ENCODE results near the gene NAV3.

NAV3 gene

GRCh38 chr12:77996670-77997069 is 166.0 kb downstream of the NAV3 start:
- DNase-seq: no peak

GRCh38 chr12:77998236-77998786 is 167.6 kb downstream of the NAV3 start:
- DNase-seq: no peak

- no peak for DNase-seq
Observed at GRCh38 chr12:77999074-77999715, 168.5 kb downstream of the NAV3 start.

GRCh38 chr12:78002878-78003277 is 172.2 kb downstream of the NAV3 start:
- no peak for DNase-seq

- no peak for DNase-seq
Observed at GRCh38 chr12:78004249-78005093, 173.8 kb downstream of the NAV3 start.

- no peak for DNase-seq
Observed at GRCh38 chr12:78005094-78005492, 174.4 kb downstream of the NAV3 start.

- no peak for DNase-seq
Observed at GRCh38 chr12:78007173-78007572, 176.5 kb downstream of the NAV3 start.

GRCh38 chr12:78009031-78009430 is 178.3 kb downstream of the NAV3 start:
- DNase-seq: no peak

- no peak for DNase-seq
Observed at GRCh38 chr12:78018171-78018910, 187.6 kb downstream of the NAV3 start.

- DNase-seq: no peak
Observed at GRCh38 chr12:78018939-78019338, 188.2 kb downstream of the NAV3 start.

- DNase-seq: no peak
Observed at GRCh38 chr12:78028426-78028825, 197.7 kb downstream of the NAV3 start.

GRCh38 chr12:78034025-78034424 is 203.3 kb downstream of the NAV3 start:
- no peak for DNase-seq

GRCh38 chr12:78035901-78036606 is 205.4 kb downstream of the NAV3 start:
- DNase-seq: peak; percentile 13

GRCh38 chr12:78036874-78037273 is 206.2 kb downstream of the NAV3 start:
- no peak for DNase-seq

GRCh38 chr12:78037707-78038106 is 207.0 kb downstream of the NAV3 start:
- DNase-seq: no peak

GRCh38 chr12:78038541-78038940 is 207.8 kb downstream of the NAV3 start:
- DNase-seq: no peak

GRCh38 chr12:78038986-78039385 is 208.3 kb downstream of the NAV3 start:
- no peak for DNase-seq

- no peak for DNase-seq
Observed at GRCh38 chr12:78040111-78040510, 209.4 kb downstream of the NAV3 start.

- DNase-seq: no peak
Observed at GRCh38 chr12:78050790-78051189, 220.1 kb downstream of the NAV3 start.

GRCh38 chr12:78055545-78055944 is 224.9 kb downstream of the NAV3 start:
- DNase-seq: no peak

- no peak for DNase-seq
Observed at GRCh38 chr12:78057075-78057474, 226.4 kb downstream of the NAV3 start.

GRCh38 chr12:78060186-78060585 is 229.5 kb downstream of the NAV3 start:
- DNase-seq: no peak

- DNase-seq: no peak
Observed at GRCh38 chr12:78062786-78063185, 232.1 kb downstream of the NAV3 start.
